HEK293 (cell line): Measurements from ENCODE around the gene WDR5B.

ENCODE experiments used
- HOXD13 ChIP-seq: sonication (generic); formaldehyde crosslinking; IDR thresholded peaks from 2 replicates; pipeline ENCODE4 v1.8.0; 2022; ENCODE audit warnings: missing genetic modification reagents, borderline replicate concordance
- SCRT2 ChIP-seq: fragments of 450-650 bp; formaldehyde crosslinking; IDR thresholded peaks from 2 replicates; pipeline ENCODE4 v1.5.1; 2016; ENCODE audit warnings: missing biosample characterization, missing genetic modification characterization
- ZNF202 ChIP-seq: fragments of 450-650 bp; formaldehyde crosslinking; IDR thresholded peaks from 2 replicates; pipeline ENCODE4 v1.5.1; 2016; ENCODE audit warnings: missing biosample characterization, missing genetic modification characterization, borderline replicate concordance
- ZNF239 ChIP-seq: fragments of 450-650 bp; formaldehyde crosslinking; IDR thresholded peaks from 2 replicates; pipeline ENCODE4 v1.5.1; 2016; ENCODE audit warnings: missing biosample characterization, missing genetic modification characterization
- ZNF558 ChIP-seq: fragments of 450-650 bp; formaldehyde crosslinking; IDR thresholded peaks from 2 replicates; pipeline ENCODE4 v1.5.1; 2016; ENCODE audit warnings: missing biosample characterization, missing genetic modification characterization
- TF ChIP-seq, protein P1 (sequence below): fragments of 450-650 bp; formaldehyde crosslinking; IDR thresholded peaks from 2 replicates; pipeline ENCODE4 v1.5.1; 2016; ENCODE audit warnings: missing biosample characterization, missing genetic modification characterization
- TF ChIP-seq, protein P2 (sequence below): fragments of 450-650 bp; formaldehyde crosslinking; IDR thresholded peaks from 2 replicates; pipeline ENCODE4 v1.5.1; 2016; ENCODE audit warnings: missing biosample characterization, missing genetic modification characterization
- TF ChIP-seq, protein P3 (sequence below): sonication (generic); formaldehyde crosslinking; IDR thresholded peaks from 2 replicates; pipeline ENCODE4 v1.8.1; 2022; ENCODE audit warnings: mild to moderate bottlenecking, moderate library complexity, missing genetic modification reagents
- TF ChIP-seq, protein P4 (sequence below): fragments of 450-650 bp; formaldehyde crosslinking; IDR thresholded peaks from 2 replicates; pipeline ENCODE4 v1.5.1; 2016; ENCODE audit warnings: missing biosample characterization, missing genetic modification characterization
- TF ChIP-seq, protein P5 (sequence below): fragments of 450-650 bp; formaldehyde crosslinking; IDR thresholded peaks from 2 replicates; pipeline ENCODE4 v1.5.1; 2016; ENCODE audit warnings: missing biosample characterization, missing genetic modification characterization

DNA sequence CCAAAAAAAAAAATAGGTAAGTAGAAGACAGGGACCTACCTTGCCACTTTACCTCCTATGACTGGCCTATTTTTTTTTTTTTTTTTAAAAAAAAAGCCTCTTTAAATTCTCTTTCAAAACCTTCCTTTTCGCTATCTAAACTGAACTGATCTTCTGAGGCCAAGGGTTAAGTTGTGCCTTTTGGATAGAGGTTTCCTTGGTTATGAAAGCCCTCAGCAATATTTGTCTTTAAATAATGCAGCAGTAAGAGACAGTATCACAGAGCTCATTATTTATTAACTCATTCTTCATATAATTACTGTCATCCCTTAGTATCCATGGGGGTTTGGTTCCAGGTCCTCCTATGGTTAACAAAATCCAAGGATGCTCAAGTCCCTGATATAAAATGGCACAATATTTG lies 41.8 kb downstream of the WDR5B start:
- TF ChIP-seq, protein P1, sequence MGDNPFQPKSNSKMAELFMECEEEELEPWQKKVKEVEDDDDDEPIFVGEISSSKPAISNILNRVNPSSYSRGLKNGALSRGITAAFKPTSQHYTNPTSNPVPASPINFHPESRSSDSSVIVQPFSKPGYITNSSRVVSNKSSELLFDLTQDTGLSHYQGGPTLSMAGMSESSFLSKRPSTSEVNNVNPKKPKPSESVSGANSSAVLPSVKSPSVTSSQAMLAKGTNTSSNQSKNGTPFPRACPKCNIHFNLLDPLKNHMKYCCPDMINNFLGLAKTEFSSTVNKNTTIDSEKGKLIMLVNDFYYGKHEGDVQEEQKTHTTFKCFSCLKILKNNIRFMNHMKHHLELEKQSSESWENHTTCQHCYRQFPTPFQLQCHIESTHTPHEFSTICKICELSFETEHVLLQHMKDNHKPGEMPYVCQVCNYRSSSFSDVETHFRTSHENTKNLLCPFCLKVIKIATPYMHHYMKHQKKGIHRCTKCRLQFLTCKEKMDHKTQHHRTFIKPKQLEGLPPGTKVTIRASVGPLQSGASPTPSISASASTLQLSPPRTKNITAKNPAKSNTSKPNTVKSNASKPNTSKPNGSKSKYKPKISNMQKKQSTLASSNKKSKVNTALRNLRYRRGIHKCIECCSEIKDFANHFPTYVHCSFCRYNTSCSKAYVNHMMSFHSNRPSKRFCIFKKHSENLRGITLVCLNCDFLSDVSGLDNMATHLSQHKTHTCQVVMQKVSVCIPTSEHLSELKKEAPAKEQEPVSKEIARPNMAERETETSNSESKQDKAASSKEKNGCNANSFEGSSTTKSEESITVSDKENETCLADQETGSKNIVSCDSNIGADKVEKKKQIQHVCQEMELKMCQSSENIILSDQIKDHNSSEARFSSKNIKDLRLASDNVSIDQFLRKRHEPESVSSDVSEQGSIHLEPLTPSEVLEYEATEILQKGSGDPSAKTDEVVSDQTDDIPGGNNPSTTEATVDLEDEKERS, result no peak
- TF ChIP-seq ZNF239 (no peak), ZNF558 (no peak), HOXD13 (CRISPR knock-in tag) (no peak), ZNF202 (tag by site-specific recombination) (no peak), SCRT2 (tag by site-specific recombination) (no peak)
- TF ChIP-seq, protein P2, sequence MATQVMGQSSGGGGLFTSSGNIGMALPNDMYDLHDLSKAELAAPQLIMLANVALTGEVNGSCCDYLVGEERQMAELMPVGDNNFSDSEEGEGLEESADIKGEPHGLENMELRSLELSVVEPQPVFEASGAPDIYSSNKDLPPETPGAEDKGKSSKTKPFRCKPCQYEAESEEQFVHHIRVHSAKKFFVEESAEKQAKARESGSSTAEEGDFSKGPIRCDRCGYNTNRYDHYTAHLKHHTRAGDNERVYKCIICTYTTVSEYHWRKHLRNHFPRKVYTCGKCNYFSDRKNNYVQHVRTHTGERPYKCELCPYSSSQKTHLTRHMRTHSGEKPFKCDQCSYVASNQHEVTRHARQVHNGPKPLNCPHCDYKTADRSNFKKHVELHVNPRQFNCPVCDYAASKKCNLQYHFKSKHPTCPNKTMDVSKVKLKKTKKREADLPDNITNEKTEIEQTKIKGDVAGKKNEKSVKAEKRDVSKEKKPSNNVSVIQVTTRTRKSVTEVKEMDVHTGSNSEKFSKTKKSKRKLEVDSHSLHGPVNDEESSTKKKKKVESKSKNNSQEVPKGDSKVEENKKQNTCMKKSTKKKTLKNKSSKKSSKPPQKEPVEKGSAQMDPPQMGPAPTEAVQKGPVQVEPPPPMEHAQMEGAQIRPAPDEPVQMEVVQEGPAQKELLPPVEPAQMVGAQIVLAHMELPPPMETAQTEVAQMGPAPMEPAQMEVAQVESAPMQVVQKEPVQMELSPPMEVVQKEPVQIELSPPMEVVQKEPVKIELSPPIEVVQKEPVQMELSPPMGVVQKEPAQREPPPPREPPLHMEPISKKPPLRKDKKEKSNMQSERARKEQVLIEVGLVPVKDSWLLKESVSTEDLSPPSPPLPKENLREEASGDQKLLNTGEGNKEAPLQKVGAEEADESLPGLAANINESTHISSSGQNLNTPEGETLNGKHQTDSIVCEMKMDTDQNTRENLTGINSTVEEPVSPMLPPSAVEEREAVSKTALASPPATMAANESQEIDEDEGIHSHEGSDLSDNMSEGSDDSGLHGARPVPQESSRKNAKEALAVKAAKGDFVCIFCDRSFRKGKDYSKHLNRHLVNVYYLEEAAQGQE (tag by site-specific recombination), result no peak
- TF ChIP-seq, protein P3, sequence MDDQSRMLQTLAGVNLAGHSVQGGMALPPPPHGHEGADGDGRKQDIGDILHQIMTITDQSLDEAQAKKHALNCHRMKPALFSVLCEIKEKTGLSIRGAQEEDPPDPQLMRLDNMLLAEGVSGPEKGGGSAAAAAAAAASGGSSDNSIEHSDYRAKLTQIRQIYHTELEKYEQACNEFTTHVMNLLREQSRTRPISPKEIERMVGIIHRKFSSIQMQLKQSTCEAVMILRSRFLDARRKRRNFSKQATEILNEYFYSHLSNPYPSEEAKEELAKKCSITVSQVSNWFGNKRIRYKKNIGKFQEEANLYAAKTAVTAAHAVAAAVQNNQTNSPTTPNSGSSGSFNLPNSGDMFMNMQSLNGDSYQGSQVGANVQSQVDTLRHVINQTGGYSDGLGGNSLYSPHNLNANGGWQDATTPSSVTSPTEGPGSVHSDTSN (CRISPR knock-in tag), result no peak
- TF ChIP-seq, protein P4, sequence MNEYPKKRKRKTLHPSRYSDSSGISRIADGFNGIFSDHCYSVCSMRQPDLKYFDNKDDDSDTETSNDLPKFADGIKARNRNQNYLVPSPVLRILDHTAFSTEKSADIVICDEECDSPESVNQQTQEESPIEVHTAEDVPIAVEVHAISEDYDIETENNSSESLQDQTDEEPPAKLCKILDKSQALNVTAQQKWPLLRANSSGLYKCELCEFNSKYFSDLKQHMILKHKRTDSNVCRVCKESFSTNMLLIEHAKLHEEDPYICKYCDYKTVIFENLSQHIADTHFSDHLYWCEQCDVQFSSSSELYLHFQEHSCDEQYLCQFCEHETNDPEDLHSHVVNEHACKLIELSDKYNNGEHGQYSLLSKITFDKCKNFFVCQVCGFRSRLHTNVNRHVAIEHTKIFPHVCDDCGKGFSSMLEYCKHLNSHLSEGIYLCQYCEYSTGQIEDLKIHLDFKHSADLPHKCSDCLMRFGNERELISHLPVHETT, result no peak
- TF ChIP-seq, protein P5, sequence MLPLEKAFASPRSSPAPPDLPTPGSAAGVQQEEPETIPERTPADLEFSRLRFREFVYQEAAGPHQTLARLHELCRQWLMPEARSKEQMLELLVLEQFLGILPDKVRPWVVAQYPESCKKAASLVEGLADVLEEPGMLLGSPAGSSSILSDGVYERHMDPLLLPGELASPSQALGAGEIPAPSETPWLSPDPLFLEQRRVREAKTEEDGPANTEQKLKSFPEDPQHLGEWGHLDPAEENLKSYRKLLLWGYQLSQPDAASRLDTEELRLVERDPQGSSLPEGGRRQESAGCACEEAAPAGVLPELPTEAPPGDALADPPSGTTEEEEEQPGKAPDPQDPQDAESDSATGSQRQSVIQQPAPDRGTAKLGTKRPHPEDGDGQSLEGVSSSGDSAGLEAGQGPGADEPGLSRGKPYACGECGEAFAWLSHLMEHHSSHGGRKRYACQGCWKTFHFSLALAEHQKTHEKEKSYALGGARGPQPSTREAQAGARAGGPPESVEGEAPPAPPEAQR (tag by site-specific recombination), result no peak
